Loucy (cell line): Measurements from ENCODE around the gene RSPH3.

Experiments
- H2AFZ ChIP-seq: fragments of 200-600 bp; sonication (generic); 2 replicates; pipeline ENCODE4 v1.6.0; 2016; ENCODE audit warnings: antibody characterized with exemption, mild to moderate bottlenecking, low read length, moderate library complexity
- H3F3A ChIP-seq: fragments of 200-600 bp; 2 replicates; pipeline ENCODE4 v1.6.0; 2016; ENCODE audit warnings: antibody characterized with exemption, low read depth, mild to moderate bottlenecking
- H3K27me3 ChIP-seq: fragments of 200-600 bp; sonication (generic); 2 replicates; pipeline ENCODE4 v1.6.1; 2014; ENCODE audit warnings: low read length, mild to moderate bottlenecking; ENCODE audit not compliant: insufficient read depth, poor library complexity, severe bottlenecking
- H3K36me3 ChIP-seq: fragments of 200-600 bp; sonication (generic); 2 replicates; pipeline ENCODE4 v1.6.1; 2016; ENCODE audit warnings: low read length; ENCODE audit not compliant: insufficient read depth
- H3K4me1 ChIP-seq: fragments of 200-600 bp; sonication (generic); 2 replicates; pipeline ENCODE4 v1.5.1; 2014; ENCODE audit warnings: low read length, mild to moderate bottlenecking; ENCODE audit not compliant: insufficient read depth, poor library complexity, severe bottlenecking
- H3K4me2 ChIP-seq: fragments of 200-600 bp; sonication (generic); 2 replicates; pipeline ENCODE4 v1.6.0; 2014; ENCODE audit warnings: antibody characterized with exemption, low read length, low read depth, mild to moderate bottlenecking; ENCODE audit not compliant: poor library complexity, severe bottlenecking
- H3K4me3 ChIP-seq: fragments of 200-600 bp; sonication (generic); 2 replicates; pipeline ENCODE4 v1.5.1; 2014; ENCODE audit warnings: low read length, mild to moderate bottlenecking, mixed read lengths; ENCODE audit not compliant: poor library complexity, severe bottlenecking
- H3K79me2 ChIP-seq: fragments of 200-600 bp; sonication (generic); 2 replicates; pipeline ENCODE4 v1.6.1; 2014; ENCODE audit warnings: low read length; ENCODE audit not compliant: insufficient read depth
- H3K9ac ChIP-seq: fragments of 200-600 bp; sonication (generic); 2 replicates; pipeline ENCODE4 v1.6.0; 2014; ENCODE audit warnings: mild to moderate bottlenecking, low read depth, low read length, moderate library complexity; ENCODE audit not compliant: poor library complexity, severe bottlenecking
- H3K9me2 ChIP-seq: fragments of 200-600 bp; sonication (generic); replicated peaks from 2 replicates; pipeline ENCODE4 v1.6.1; 2016; ENCODE audit warnings: low read depth, low read length, mixed read lengths
- H3K9me3 ChIP-seq: fragments of 200-600 bp; sonication (generic); 2 replicates; pipeline ENCODE4 v1.6.1; 2014; ENCODE audit warnings: mild to moderate bottlenecking, antibody characterized with exemption, low read length, low read depth; ENCODE audit not compliant: insufficient read depth
- H4K20me1 ChIP-seq: fragments of 200-600 bp; sonication (generic); 2 replicates; pipeline ENCODE4 v1.6.0; 2014; ENCODE audit warnings: antibody characterized with exemption, low read length, mild to moderate bottlenecking; ENCODE audit not compliant: insufficient read depth, poor library complexity, severe bottlenecking
- CTCF ChIP-seq: fragments of 200-600 bp; sonication (generic); conservative IDR thresholded peaks from 2 replicates; pipeline ENCODE4 v1.5.1; 2014; ENCODE audit warnings: mild to moderate bottlenecking, antibody characterized with exemption, low read length
- EZH2phosphoT487 ChIP-seq: fragments of 200-600 bp; IDR thresholded peaks from 2 replicates; pipeline ENCODE4 v1.6.1; 2018; ENCODE audit warnings: antibody characterized with exemption, mild to moderate bottlenecking, moderate library complexity, borderline replicate concordance

The RSPH3 gene

GRCh38 chr6:159042826-159043181 is 42.8 kb upstream of the RSPH3 start:
- Histone ChIP-seq H3K9me2 (no peaks in the 10 kb centered on the region), H3K4me2 (peak overlapping the region; percentile 97), H3K4me1 (peaks cover 53% of the 10 kb centered on the region), H2AFZ (peak overlapping the region; percentile 75), H3K9ac (peak overlapping the region; percentile 64), H3K36me3 (peaks cover 10% of the 10 kb centered on the region; the same call in 1 of the 2 replicates), H3K27me3 (no peaks in the 10 kb centered on the region), H3K9me3 (no peaks in the 10 kb centered on the region), H3K79me2 (0 out of 2 replicates have a peak, but pooled peaks cover 3% of the 10 kb centered on the region), H3K4me3 (peak overlapping the region; percentile 72), H4K20me1 (peaks cover 4% of the 10 kb centered on the region), H3F3A (no peaks in the 10 kb centered on the region)
- no peak for TF ChIP-seq CTCF
- TF ChIP-seq EZH2phosphoT487: no peak

- peak overlapping the region; percentile 97 for H3K4me2 ChIP-seq
- peak overlapping the region; percentile 75 for H2AFZ ChIP-seq
- H3K79me2 ChIP-seq: 0 out of 2 replicates have a peak, but pooled peaks cover 3% of the 10 kb centered on the region
- peak overlapping the region; percentile 64 for H3K9ac ChIP-seq
- TF ChIP-seq EZH2phosphoT487 (no peak), CTCF (peak; percentile 98)
- no peaks in the 10 kb centered on the region for H3K9me2 ChIP-seq
- peaks cover 4% of the 10 kb centered on the region for H4K20me1 ChIP-seq
- H3K36me3 ChIP-seq: peaks cover 12% of the 10 kb centered on the region; the same call in 1 of the 2 replicates
- H3K9me3 ChIP-seq: no peaks in the 10 kb centered on the region
- no peaks in the 10 kb centered on the region for H3F3A ChIP-seq
- no peaks in the 10 kb centered on the region for H3K27me3 ChIP-seq
- H3K4me1 ChIP-seq: peaks cover 53% of the 10 kb centered on the region
- peak overlapping the region; percentile 72 for H3K4me3 ChIP-seq
These were observed 42.2 kb upstream of the RSPH3 start for GRCh38 chr6:159042003-159042825.

GRCh38 chr6:159041181-159041580 is 41.2 kb upstream of the RSPH3 start:
- Histone ChIP-seq H3F3A (no peaks in the 10 kb centered on the region), H3K9me3 (no peaks in the 10 kb centered on the region), H3K4me2 (peak overlapping the region; percentile 97), H3K4me3 (no peak overlapping the region), H4K20me1 (peaks cover 4% of the 10 kb centered on the region), H2AFZ (no peak overlapping the region), H3K9ac (no peak overlapping the region), H3K27me3 (no peaks in the 10 kb centered on the region), H3K4me1 (peaks cover 53% of the 10 kb centered on the region), H3K9me2 (no peaks in the 10 kb centered on the region), H3K36me3 (peaks cover 12% of the 10 kb centered on the region; the same call in 1 of the 2 replicates), H3K79me2 (0 out of 2 replicates have a peak, but pooled peaks cover 3% of the 10 kb centered on the region)
- no peak for TF ChIP-seq CTCF
- no peak for TF ChIP-seq EZH2phosphoT487
